Measurements from ENCODE around the gene TSC2.

- TF ChIP-seq CTCF (IDR thresholded peaks at IDR 0.05): no peak
- TF ChIP-seq EP300 (IDR thresholded peaks at IDR 0.05): no peak
Observed at GRCh38 chr16:2003231-2003826, 44.5 kb upstream of the TSC2 start.
